Stimulated activated CD4-positive, alpha-beta T cell treated with anti-CD3 and anti-CD28 coated beads, Interleukin-4, amount 100 ng/mL, for 48 hours (primary cell): ENCODE results near the gene COL4A3.

Experiments
- DNase-seq, 2 donors: peaks; one replicate each; pipeline ENCODE4 v3.0.0-alpha.2; 2020; ENCODE audit warnings: low read depth in 2 of 2

Gene COL4A3

GRCh38 chr2:227163998-227164762 lies at the start of gene COL4A3, which contains the start of gene COL4A4:
Gene COL4A3, plus strand, starts transcription at chr2:227164624. Its CDS starts 103 bp downstream, at chr2:227164727.
Gene COL4A4, minus strand, starts transcription at chr2:227164205. Its CDS starts 16,722 bp downstream, at chr2:227147483.
- DNase-seq: no peak

GRCh38 chr2:227115761-227116160 lies 48.7 kb upstream of the COL4A3 start:
- DNase-seq: no peak

GRCh38 chr2:227117027-227117426 lies 47.4 kb upstream of the COL4A3 start:
- no peak for DNase-seq

- no peak for DNase-seq
These were observed 46.6 kb upstream of the COL4A3 start for GRCh38 chr2:227117852-227118251.

- DNase-seq: no peak
These were observed 46.1 kb upstream of the COL4A3 start for GRCh38 chr2:227118353-227118752.

GRCh38 chr2:227123697-227124096 lies 40.7 kb upstream of the COL4A3 start:
- no peak for DNase-seq

GRCh38 chr2:227124811-227125210 lies 39.6 kb upstream of the COL4A3 start:
- no peak for DNase-seq

- DNase-seq: no peak
These were observed 38.9 kb upstream of the COL4A3 start for GRCh38 chr2:227125506-227125905.

- no peak for DNase-seq
These were observed 37.2 kb upstream of the COL4A3 start for GRCh38 chr2:227127201-227127600.

GRCh38 chr2:227130636-227131035 lies 33.8 kb upstream of the COL4A3 start:
- DNase-seq: no peak

- DNase-seq: no peak
These were observed 31.4 kb upstream of the COL4A3 start for GRCh38 chr2:227132986-227133385.

GRCh38 chr2:227134591-227134990 lies 29.8 kb upstream of the COL4A3 start:
- no peak for DNase-seq

- DNase-seq: no peak
These were observed 23.1 kb upstream of the COL4A3 start for GRCh38 chr2:227141301-227141700.

GRCh38 chr2:227143895-227144294 lies 20.5 kb upstream of the COL4A3 start:
- DNase-seq: no peak

GRCh38 chr2:227146456-227146855 lies 18.0 kb upstream of the COL4A3 start:
- DNase-seq: no peak

GRCh38 chr2:227147023-227147422 lies 17.4 kb upstream of the COL4A3 start:
- no peak for DNase-seq

GRCh38 chr2:227148106-227148505 lies 16.3 kb upstream of the COL4A3 start:
- DNase-seq: no peak

GRCh38 chr2:227150222-227150936 lies 14.0 kb upstream of the COL4A3 start:
- no peak for DNase-seq

GRCh38 chr2:227152093-227152766 lies 12.2 kb upstream of the COL4A3 start:
- DNase-seq: no peak

GRCh38 chr2:227153307-227153706 lies 11.1 kb upstream of the COL4A3 start:
- no peak for DNase-seq

GRCh38 chr2:227153758-227154486 lies 10.5 kb upstream of the COL4A3 start:
- DNase-seq: no peak
